Right lung (tissue), 5 donors: ENCODE data around the gene AK6. TPM values are rescaled to one million over a fixed set of nuclear protein-coding genes. Genes with fewer than 3 reads are reported as not detected.
A peak's percentile ranks its signal among the peaks of the same experiment; 100 is the strongest.
"Not testable (repeated sequence)": the region's sequence is repeated elsewhere in the genome, so short reads cannot be mapped to it uniquely, and the experiment has no call there.

ENCODE experiments used
- DNase-seq, 2 donors: peaks; one replicate each; pipeline ENCODE4 v3.0.0-alpha.2; 2013
- polyA plus RNA-seq, 5 donors: library from polyadenylated mRNA; unstranded; fragments of 120-200 nt; gene quantifications; one replicate each; pipeline versions ENCODE4 v1.2.1 to v1.2.3, GENCODE V29; 2013; ENCODE audit warnings: inconsistent platforms in 1 of 5, low replicate concordance in 1 of 5; ENCODE audit not compliant: insufficient read length in 5 of 5, insufficient read depth in 1 of 5

AK6 gene
- polyA plus RNA-seq, 5 donors: 40.2 to 64.0 (median 59.4) TPM

GRCh38 chr5:69343083-69343482, 26.2 kb downstream of the AK6 start:
- DNase-seq: no peak

- no peak for DNase-seq
Measured at GRCh38 chr5:69341520-69342161, 27.7 kb downstream of the AK6 start.

GRCh38 chr5:69335341-69335935, 33.9 kb downstream of the AK6 start:
- DNase-seq: no peak

- DNase-seq: peak; percentile 65 to 71
Measured at GRCh38 chr5:69334793-69335268, 34.5 kb downstream of the AK6 start.

GRCh38 chr5:69333668-69334315, 35.5 kb downstream of the AK6 start:
- DNase-seq: not testable (repeated sequence)

- DNase-seq: peak; percentile 3 to 11
Measured at GRCh38 chr5:69331528-69332445, 37.5 kb downstream of the AK6 start.

- DNase-seq: no peak
Measured at GRCh38 chr5:69329905-69330489, 39.3 kb downstream of the AK6 start.

GRCh38 chr5:69326365-69326764, 43.0 kb downstream of the AK6 start:
- no peak for DNase-seq

- DNase-seq: no peak
Measured at GRCh38 chr5:69317391-69317790, 51.9 kb downstream of the AK6 start.

GRCh38 chr5:69315972-69316371, 53.3 kb downstream of the AK6 start:
- no peak for DNase-seq

GRCh38 chr5:69313428-69313827, 55.9 kb downstream of the AK6 start:
- DNase-seq: no peak

- no peak for DNase-seq
Measured at GRCh38 chr5:69312459-69313160, 56.7 kb downstream of the AK6 start.

GRCh38 chr5:69309380-69309779, 59.9 kb downstream of the AK6 start:
- no peak for DNase-seq

- DNase-seq: no peak
Measured at GRCh38 chr5:69308046-69308553, 61.2 kb downstream of the AK6 start.

GRCh38 chr5:69305512-69305911, 63.8 kb downstream of the AK6 start:
- DNase-seq: no peak

Other genes starting within 250 kb of the AK6 start
- 100 to 1,000 TPM in 2 of 5 donors, 10 to 100 TPM in 3; 61.8 to 168 (median 86.5) TPM for gene CCNB1, start 202.4 kb downstream of the AK6 start, polyA plus RNA-seq
- gene CENPH, start 179.9 kb downstream of the AK6 start, polyA plus RNA-seq: 10 to 100 TPM; 16.0 to 38.4 (median 26.1) TPM
- gene CDK7, start 134.6 kb downstream of the AK6 start, polyA plus RNA-seq: 10 to 100 TPM; 33.3 to 39.8 (median 35.5) TPM
- 10 to 100 TPM in 4 of 5 donors, 1 to 10 TPM in 1; 10.0 to 13.9 (median 12.3) TPM for gene CCDC125, start 36.7 kb downstream of the AK6 start, polyA plus RNA-seq
- 10 to 100 TPM; 50.6 to 66.3 (median 51.8) TPM for gene TAF9, start within 50 bp of the AK6 start, polyA plus RNA-seq
- 10 to 100 TPM; 31.9 to 47.3 (median 40.4) TPM for gene RAD17, start 298 bp upstream of the AK6 start, polyA plus RNA-seq
- 10 to 100 TPM; 18.3 to 24.2 (median 19.0) TPM for gene MARVELD2, start 45.6 kb upstream of the AK6 start, polyA plus RNA-seq
- 10 to 100 TPM; 28.6 to 49.4 (median 45.9) TPM for gene OCLN, start 123.3 kb upstream of the AK6 start, polyA plus RNA-seq
- gene GTF2H2C, start 190.7 kb upstream of the AK6 start, polyA plus RNA-seq: 10 to 100 TPM; 43.1 to 66.1 (median 61.3) TPM